Adrenal gland (tissue), 5 donors: Measurements from ENCODE around the gene GALK2.

Source experiments
- POLR2A ChIP-seq, 2 donors: fragments of 450-650 bp; IDR thresholded peaks; one replicate each; pipeline ENCODE4 v1.6.1; 2017; ENCODE audit warnings: antibody characterized with exemption in 2 of 2, mild to moderate bottlenecking in 2 of 2, moderate library complexity in 1 of 2
- TF ChIP-seq, protein P1 (sequence below), 6 experiments: fragments of 450-650 bp in 4 of 6; fragments of 200-600 bp in 2 of 6; sonication (generic) in 1 of 6; IDR thresholded peaks; 1 replicate in 5 of 6; 2 replicates in 1 of 6; pipeline versions ENCODE4 v1.5.1 to v1.8.0; 2016 to 2021; ENCODE audit warnings: antibody characterized with exemption in 6 of 6, mild to moderate bottlenecking in 2 of 6, moderate library complexity in 1 of 6
- donor health status: DM: no; HTN: no; CAD: no.

GRCh38 chr15:49327927-49328326 is 157.9 kb downstream of the GALK2 start:
- TF ChIP-seq POLR2A (IDR thresholded peaks at IDR 0.05), result no peak
- TF ChIP-seq, protein P1, sequence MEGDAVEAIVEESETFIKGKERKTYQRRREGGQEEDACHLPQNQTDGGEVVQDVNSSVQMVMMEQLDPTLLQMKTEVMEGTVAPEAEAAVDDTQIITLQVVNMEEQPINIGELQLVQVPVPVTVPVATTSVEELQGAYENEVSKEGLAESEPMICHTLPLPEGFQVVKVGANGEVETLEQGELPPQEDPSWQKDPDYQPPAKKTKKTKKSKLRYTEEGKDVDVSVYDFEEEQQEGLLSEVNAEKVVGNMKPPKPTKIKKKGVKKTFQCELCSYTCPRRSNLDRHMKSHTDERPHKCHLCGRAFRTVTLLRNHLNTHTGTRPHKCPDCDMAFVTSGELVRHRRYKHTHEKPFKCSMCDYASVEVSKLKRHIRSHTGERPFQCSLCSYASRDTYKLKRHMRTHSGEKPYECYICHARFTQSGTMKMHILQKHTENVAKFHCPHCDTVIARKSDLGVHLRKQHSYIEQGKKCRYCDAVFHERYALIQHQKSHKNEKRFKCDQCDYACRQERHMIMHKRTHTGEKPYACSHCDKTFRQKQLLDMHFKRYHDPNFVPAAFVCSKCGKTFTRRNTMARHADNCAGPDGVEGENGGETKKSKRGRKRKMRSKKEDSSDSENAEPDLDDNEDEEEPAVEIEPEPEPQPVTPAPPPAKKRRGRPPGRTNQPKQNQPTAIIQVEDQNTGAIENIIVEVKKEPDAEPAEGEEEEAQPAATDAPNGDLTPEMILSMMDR (IDR thresholded peaks at IDR 0.05), result no peak
